OCI-M2 (cell line): Measurements from ENCODE around the gene ZBTB40.

Source experiments
- DNase-seq: peaks from one replicate; lab custom pipeline; 2025; ENCODE audit not compliant: unreplicated experiment; lab: John Stamatoyannopoulos, UW

ZBTB40 gene

GRCh38 chr1:22527555-22528296 is 76.1 kb downstream of the ZBTB40 start:
- DNase-seq, result no peak

GRCh38 chr1:22528451-22528850 is 76.8 kb downstream of the ZBTB40 start:
- DNase-seq, result no peak

GRCh38 chr1:22529901-22530621 is 78.4 kb downstream of the ZBTB40 start:
- no peak for DNase-seq

DNA sequence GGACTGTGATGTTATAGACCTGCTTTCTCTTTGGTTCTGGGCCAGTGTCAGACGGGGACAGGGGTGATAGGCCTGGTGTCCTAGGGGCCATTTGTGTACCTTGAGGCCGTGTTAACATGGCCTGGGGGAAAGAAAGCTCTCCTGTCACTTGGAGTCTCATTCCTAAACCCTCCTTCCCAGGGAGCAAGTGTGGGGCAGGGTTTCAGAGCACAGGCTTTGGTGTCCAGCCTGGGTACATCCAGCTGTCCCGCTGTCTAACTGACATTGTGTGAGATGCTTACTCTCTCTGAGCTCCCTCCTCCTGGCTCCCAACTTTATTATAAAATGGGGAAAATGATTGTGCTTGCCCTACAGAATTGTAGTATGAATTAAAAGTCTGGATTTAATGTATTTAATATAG is 79.1 kb downstream of the ZBTB40 start:
- no peak for DNase-seq

DNA sequence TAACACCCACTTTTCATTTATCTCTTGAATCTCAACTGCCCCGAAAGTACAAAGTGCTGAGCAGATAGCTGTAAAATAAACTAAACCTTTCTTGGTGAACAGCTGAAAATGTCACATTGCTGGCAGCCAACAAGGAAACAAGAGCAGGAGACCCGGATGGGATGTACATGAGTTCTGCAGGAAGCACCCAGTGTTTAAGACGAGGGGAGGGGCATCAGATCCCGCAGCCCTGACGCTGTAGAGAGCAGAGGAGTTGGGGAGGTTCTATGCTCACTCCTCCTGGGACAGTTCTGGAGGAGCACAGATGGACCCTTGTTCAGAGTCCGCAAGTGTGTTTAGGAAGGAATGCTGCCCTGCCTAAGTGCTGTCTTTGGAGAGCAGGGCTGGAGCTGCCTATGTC is 79.6 kb downstream of the ZBTB40 start:
- no peak for DNase-seq

- DNase-seq, result no peak
Observed at GRCh38 chr1:22533244-22533895, 81.7 kb downstream of the ZBTB40 start.

- no peak for DNase-seq
Observed at GRCh38 chr1:22534951-22535350, 83.3 kb downstream of the ZBTB40 start.

GRCh38 chr1:22535399-22535798 is 83.7 kb downstream of the ZBTB40 start:
- DNase-seq, result no peak

DNA sequence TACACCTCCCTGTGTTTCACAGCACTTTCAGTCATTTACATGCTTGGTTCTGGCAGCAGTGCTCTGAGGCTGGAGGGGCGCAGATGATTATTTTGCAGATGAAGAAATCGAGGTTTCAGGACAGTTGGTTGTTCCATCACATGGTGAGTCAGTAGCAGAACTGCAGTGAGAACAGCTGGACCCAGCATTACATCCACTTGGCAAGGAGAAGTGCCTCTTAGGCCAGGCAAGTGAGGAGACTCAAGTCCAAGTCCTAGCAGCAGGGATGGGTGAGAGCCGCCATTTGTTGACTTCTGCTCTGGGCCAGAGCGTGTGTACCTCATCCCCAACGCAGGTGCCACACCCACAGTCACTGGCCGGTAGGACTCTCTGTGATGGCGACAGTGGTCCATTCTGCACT is 84.9 kb downstream of the ZBTB40 start:
- DNase-seq, result no peak

- DNase-seq, result no peak
Observed at GRCh38 chr1:22537441-22538139, 85.9 kb downstream of the ZBTB40 start.

- no peak for DNase-seq
Observed at GRCh38 chr1:22539510-22540118, 88.0 kb downstream of the ZBTB40 start.

DNA sequence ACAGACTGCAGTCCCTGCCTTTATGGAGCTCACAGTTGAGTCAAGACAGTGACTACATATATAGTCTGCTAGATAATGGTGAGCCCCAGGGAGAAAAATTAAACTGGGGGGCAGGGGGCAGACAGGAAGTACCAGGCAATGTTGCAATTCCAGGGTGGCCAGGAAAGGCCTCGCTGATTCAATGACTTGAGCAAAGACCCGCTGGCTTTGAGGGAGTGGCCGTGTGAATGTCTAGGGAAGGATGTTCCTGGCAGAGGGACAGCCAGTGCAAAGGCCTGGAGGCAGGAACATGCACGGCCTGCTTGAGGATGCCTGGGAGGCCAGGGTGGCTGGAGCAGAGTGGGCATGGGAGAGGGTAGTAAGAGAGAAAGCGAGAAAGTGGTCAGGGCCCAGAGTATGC is 88.7 kb downstream of the ZBTB40 start:
- DNase-seq, result no peak

DNA sequence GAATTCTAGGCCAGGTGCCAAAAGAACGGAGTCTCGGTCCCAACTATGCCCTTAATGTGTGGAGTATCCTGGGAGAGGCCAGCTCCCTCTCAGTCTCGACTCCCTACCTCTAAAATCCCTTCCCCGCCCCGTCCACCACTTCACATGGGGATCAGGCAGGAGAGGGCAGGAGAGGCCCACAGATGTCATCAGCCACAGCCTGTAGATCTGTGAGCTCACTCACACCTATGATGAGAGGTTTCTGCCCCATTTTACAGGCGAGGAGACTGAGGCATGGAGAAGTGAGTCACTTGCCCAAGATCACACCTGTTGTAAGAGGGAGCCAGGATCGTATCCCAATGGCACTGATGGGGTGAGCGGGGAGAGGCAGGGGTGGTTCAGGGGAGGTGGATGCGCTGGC is 91.2 kb downstream of the ZBTB40 start:
- no peak for DNase-seq

DNA sequence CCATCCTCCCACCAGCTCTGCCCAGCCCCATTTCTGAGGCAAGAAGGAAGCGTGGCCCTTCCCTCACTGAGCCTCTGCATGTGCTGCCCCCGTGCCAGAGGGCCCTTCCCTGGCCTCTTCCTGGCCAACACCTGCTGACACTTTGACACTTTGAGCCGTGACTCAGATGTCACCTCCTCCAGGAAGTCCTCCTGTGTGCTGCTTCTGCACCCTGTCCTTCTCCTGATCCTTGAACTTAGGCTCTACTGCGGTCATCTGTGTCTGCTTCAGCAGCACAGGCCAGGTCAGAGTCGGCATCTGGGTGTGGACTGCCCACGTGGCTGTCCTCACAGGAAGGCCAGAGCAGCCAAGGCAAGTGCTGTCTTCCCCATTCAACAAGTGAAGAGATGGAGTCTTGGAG is 92.0 kb downstream of the ZBTB40 start:
- no peak for DNase-seq

DNA sequence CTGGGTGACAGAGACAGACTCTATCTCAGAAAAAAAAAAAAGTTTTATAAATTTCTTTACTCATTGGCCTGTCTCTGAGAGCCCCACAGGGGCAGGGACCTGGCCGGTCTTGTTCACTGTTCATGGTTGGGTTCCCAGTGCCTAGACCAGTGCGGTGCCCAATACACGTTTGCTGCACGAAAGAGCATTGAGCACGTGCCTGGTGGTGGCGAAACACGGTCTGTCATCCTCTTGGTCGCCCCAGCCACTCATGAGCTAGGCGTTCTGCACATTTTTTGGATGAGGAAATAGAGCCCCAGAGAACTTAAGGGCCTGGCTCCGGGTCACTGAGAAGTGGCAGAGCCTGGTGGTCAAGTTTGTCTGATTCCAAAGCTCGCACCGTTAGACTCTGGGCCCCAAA is 93.0 kb downstream of the ZBTB40 start:
- no peak for DNase-seq

GRCh38 chr1:22545141-22545540 is 93.5 kb downstream of the ZBTB40 start:
- no peak for DNase-seq

DNA sequence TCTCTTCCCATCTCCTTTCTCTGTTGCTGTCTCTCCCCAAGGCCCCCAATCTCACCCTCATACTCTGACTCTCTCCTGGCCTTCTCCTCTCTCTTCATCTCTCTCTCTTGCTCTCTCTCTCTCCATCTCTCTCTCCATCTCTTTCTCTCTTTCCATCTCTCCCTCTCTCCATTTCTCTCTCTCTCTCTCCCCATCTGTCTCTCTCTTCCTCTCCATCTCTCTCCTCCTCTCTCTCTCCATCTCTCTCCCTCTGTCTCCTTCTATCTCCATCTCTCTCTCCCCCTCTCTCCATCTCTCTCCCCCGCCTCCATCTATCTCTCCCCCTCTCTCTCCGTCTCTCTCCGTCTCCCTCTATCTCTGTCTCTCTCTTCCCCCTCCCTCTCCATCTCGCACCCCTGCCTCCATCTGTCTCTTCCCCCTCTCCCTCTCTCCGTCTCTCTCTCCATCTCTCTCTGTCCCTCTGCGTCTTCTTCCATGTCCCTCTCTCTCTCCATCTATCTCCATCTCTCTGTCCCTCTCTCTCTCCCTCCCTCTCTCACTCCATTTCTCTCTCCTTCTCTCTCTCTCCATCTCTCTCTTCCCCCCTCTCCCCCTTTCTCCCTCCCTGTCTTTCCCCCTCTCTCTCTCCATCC is 95.7 kb downstream of the ZBTB40 start:
- no peak for DNase-seq

GRCh38 chr1:22547818-22548462 is 96.3 kb downstream of the ZBTB40 start:
- no peak for DNase-seq

DNA sequence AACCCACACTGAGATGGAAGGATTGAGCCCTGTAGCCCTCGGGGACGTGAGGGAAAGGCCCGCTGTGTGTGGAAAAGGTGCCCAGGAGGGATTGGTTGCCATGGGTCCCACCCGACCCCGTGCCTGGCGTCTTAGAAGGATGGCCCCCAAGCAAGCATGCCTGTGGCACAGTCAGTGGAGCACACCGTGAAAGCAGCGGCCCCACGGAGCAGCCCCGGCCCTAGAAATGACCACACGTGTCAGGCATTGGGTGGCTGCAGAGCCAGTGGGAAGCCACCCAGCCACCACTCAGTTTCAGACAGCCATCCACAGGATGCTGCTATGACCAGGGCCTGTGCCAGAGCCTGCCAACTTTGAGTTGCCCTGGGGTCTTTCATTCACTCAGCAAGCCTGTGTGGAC is 98.4 kb downstream of the ZBTB40 start:
- no peak for DNase-seq

DNA sequence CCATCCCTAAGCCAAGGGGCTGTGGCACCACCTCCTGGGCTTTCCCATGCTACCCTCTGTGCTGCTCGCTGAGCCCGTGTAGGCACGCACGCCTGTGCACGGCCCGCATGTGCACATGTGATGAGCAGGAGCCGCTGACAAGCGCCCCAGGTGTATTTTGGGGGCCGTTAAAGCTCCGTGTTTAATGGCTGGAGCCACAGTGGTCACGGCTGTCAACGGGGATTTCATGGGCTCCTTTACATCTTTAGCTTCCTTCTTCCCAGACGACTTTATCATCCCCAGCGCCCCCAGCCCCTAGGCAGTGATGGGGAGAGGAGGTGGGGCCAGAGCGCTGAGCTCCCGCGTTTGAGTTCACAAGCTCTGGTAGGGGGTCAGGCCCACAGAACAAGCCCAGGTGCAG is 99.9 kb downstream of the ZBTB40 start:
- no peak for DNase-seq
